SIG-M5 treated with dmso at 0.1 percent for 504 hours (cell line): ENCODE results near the gene LITAFD.
"Not testable (repeated sequence)": the region's sequence is repeated elsewhere in the genome, so short reads cannot be mapped to it uniquely, and the experiment has no call there.

Source experiments
- DNase-seq: peaks from one replicate; lab custom pipeline; 2025; ENCODE audit not compliant: unreplicated experiment; lab: John Stamatoyannopoulos, UW

The LITAFD gene

GRCh38 chr16:8882041-8882617 is at the start of gene LITAFD:
LITAFD (plus strand) TSS chr16:8882351; CDS start chr16:8884356, 2,005 bp downstream.
- DNase-seq: no peak

DNA sequence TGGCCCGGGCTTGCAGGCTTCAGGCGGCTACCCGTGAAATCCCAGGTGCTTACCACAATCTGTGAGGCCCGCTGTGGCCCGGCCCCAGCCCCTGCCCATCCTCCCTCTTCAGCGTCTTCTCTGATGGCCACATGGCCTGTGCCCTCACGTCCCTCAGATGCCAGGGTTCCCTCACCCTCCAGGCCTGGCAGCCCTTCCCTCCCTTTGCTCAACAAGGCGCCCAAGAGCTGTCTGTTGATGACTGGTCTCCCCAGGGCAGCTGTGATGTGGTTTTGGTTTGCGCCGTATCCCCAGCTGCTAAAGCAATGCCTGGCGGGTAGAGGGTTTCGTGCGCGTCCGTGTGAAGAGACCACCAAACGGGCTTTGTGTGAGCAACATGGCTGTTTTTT is 49.4 kb upstream of the LITAFD start:
- DNase-seq: no peak

- DNase-seq: not testable (repeated sequence)
Observed at GRCh38 chr16:8836797-8837196, 45.4 kb upstream of the LITAFD start.

DNA sequence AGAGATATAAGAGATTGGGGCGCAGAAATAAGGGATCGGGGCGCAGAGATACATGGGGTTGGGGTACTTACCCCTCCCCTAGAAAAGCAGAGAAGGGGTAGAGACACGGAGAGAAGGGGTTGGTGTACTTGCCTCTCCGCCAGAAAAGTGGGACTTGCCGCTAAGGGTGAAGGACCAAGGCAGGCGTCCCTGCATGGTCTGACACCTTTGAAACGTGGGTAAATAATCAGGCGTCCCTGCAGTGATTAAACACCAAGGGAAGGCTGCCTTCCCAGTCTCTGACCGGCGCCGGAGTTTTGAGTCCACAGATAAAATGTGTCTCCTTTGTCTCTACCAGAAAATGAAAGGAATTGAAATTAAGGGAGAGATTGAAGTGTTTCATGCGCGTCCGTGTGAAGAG is 44.6 kb upstream of the LITAFD start:
- DNase-seq: not testable (repeated sequence)

- DNase-seq: not testable (repeated sequence)
Observed at GRCh38 chr16:8842016-8842415, 40.1 kb upstream of the LITAFD start.

GRCh38 chr16:8843296-8843695 is 38.9 kb upstream of the LITAFD start:
- not testable (repeated sequence) for DNase-seq

GRCh38 chr16:8845699-8846298 is 36.4 kb upstream of the LITAFD start:
- DNase-seq: no peak

DNA sequence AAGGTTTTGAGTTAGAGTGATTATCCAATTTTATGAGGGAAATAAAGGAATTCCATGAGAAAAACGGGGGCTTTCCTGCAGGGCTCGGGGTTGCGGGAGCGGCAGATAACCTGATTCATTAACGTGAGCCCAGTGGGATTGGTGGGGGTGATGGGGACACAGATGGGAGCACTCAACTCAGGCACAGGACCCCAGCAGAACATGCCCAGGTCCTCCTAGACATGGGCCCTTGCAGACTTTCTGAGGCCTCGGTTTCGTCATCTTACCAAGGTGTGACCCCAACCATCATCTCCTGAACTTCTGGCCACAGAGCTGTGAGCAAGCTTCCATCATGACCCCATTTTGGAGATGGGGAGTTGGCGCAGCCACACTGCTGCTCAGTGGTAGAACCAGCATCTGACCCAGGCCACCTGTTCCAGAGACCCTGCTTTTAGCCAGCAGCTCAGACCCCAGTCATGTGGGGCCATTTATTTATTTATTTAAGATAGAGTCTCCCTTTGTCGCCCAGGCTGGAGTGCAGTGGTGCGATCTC is 35.7 kb upstream of the LITAFD start:
- no peak for DNase-seq

GRCh38 chr16:8847145-8847544 is 35.0 kb upstream of the LITAFD start:
- no peak for DNase-seq

DNA sequence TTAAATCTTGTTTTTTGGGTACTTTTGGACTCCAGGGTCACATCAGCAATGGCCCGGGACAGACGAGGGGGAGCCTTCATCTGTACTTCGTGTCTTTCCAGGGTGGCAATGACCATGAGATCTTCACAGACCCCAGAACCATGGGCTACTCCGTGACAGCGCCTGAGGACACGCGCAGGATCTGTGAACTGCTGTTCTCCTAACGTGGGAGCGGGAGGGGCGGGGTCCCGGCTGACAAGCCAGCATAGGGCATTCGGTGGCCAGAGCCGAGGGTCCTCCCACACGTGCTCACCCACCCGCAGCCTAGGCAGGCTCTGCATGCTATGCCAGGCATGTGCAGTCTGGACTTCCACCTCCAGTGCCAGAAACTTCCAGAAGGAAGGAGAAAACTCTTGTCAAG is 34.5 kb upstream of the LITAFD start:
- no peak for DNase-seq

GRCh38 chr16:8848231-8848938 is 33.8 kb upstream of the LITAFD start:
- no peak for DNase-seq

GRCh38 chr16:8848939-8849391 is 33.2 kb upstream of the LITAFD start:
- DNase-seq: no peak

DNA sequence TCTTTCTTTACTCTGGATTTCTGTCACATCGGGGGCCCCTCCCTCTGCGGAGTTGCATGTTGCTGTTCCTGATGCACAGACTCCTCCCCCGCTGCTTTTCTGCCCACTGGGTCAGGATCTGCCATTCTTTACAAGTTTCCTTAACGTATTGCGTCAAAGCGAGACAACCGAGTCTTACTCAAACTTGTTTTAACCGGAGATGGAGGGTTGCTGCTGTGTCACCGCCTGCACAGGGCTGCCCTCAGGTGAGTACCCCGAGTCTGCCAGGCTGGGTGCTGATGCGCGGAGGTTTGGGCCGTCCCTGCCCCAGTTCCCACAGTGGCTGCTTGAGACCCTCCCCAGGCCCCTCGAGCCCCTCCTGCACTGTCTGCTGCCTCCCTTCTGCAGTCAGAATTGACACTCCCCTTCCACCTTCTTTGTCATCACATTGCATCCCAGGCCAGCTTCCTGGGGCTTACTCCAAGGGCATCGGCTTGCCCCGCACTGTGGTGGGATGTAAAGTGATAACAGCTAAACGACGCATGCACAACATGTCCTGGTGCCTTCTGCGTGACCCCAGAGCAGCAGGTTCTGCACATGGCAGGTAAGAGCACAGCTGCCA is 32.6 kb upstream of the LITAFD start:
- no peak for DNase-seq

- no peak for DNase-seq
Observed at GRCh38 chr16:8850279-8850885, 31.8 kb upstream of the LITAFD start.

DNA sequence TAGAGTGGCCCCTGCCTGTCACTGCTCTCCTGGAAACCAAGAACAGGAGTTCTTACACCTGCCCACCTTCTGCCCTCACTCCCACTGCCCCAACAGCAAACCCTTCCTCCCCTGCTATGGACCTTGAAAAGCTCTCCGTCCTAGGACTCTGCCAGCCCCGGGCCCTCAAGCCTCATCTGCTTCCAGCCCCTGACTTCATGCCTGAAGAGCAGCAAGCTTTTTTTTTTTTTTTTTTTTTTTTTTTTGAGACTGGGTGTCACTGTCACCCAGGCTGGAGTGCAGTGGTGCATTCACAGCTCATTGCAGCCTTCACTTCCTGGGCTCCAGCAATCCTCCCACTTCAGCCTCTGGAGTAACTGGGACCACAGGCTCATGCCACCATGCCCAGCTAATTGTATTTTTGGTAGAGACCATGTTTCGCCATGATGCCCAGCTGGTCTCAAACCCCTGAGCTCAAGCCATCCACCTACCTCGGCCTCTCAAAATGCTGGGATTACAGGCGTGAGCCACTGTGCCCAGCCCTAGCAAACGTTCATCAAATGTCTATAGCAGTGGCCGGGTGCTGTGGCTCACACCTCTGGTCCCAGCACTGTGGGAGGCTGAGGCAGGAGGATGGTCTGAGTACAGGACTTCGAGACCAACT is 30.3 kb upstream of the LITAFD start:
- DNase-seq: no peak

GRCh38 chr16:8852534-8852933 is 29.6 kb upstream of the LITAFD start:
- no peak for DNase-seq

DNA sequence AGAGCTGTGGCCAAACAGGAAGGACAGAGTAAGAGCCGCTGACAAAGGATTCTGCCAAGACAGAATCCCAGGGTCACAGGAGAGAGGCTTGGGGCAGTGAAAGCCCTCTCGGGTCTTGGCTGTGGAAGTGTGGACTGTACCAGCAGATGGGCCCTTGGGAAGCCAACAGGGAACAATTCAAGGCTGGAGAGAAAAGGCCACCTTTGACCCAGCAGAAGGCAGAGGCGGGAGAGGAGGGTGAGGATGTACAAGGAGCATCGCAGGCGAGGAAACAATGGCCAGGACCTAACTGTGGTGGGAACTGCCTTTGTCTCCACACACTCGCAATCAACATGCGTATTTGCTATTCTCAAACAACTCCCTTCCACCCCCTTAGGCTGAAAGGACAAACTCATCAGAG is 29.0 kb upstream of the LITAFD start:
- no peak for DNase-seq

- DNase-seq: no peak
Observed at GRCh38 chr16:8853611-8854010, 28.5 kb upstream of the LITAFD start.

DNA sequence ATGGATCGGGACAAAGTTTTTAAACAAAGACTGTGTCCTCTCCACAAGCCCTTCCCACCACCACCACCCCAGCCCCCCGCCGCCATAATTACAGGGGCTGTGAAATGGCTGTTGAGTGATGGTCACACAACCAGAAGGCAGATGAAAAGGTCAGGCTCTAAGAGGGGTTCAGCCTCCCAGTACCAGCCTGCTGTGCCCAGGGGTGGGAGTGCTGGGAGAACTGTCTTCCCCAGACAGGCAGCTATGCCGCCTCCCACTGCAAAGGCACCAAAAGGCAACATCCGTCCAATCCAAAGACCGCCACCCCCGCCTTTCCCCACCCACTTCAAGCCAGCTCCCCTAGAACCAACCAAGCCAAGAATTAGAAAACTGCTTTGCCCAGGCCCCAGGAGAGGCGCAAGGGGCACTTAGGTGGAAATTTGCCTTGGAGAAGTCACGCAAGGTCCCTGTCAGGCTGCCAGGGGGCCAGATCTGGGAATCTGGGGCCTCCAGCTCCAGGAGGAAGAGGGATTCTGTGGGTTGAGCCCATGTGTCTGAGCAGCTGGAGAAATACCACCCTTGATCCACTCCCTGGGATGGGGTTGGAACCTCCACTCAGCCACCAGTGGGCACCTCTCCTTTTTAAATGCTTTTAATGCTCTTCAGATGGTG is 27.7 kb upstream of the LITAFD start:
- no peak for DNase-seq

DNA sequence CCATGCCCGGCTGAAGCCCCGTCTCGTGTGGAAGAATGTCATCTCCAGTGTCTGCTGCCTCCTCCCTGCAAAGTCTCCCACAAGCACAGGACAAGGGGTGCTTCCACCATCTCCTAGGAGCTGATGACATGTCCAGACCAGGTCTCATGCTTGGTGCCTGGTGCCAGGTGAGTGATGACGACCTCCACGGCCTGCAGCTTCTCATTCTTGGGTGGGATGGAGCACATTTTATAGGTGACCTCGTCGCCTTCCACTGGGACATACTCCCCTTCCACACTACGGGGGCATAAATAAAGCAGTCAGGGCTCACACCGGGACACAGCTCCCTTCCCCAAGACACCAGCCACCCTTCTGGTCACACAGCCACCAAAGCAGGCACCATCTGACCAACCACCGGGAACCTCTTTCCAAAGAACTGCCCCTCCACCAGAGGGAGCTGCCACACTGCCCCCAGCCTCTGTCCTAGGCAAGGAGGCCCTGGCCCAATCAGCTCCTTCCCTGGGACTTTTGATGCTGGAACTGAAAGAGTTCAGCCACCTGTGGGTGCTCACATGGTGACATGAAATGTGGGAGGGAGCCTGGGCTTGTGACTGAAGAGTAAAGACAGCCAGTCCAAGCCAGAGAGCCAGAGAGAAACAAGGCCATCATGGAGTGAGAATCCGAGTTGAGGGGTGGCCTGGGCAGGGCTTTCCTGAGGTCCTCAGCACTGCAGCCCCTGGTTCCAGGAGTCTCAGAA is 26.9 kb upstream of the LITAFD start:
- DNase-seq: no peak
